Nucleus accumbens (tissue), 56 donors: ENCODE data around the gene CACNG4.
"Not testable (repeated sequence)": the region's sequence is repeated elsewhere in the genome, so short reads cannot be mapped to it uniquely, and the experiment has no call there.

Experiments used
- DNase-seq, 56 donors: peaks; one replicate each; lab custom pipeline; 2025; lab: John Stamatoyannopoulos, UW

The CACNG4 gene

DNA sequence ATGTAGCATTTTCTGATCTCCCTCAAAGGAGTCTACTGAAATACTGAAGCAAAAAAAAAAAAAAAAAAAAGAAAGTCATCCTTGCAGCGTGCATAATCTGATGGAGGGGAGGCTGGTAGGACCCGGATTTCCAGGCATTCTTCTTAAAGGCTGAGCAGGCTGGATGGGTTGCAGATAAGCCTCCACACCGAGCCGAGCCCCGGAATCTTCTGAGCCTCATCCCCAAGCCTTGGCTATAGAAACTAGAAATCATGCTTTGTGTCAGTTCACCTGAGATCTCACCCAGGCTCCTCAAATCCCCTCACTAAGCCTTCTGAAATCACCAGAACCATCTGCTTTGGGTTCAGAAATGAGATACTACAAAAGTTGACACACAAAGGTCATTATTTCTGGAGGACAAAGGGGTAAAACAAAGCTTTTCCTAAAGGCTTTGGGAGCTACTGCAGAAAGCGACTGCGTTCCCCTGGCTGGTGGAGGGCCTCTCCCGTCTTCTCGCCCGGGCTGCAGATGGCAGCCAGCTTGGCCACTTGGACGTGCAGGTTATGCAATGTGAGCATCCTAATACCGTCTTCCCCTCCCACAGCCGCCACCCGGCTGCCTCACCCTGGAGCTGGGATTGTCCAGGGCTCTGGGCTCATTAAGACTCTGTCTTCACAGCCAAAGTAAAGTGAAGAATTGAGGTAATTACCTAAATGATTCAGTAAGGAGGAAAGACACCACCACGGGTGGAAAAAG, 4.7 kb upstream of the CACNG4 start:
- no peak for DNase-seq

DNA sequence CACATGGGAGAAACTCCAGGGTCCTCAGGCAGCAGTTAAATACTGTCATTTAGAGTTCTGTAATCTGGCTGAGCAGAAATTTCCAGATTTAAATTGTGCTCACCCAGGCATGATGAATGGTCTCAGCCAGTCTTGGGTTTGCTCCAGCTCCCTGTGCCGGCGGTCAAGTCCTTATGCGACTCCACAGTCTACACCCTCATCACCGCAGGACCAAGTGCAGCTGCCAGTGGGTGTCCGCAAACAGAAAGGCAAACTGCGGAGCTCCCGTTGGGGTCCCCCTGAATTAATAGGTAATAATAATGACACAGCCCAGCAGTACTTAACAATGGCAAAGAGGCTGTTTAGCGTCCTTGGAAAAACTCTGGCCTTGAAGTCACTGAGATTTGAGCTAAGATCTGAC, 3.9 kb upstream of the CACNG4 start:
- no peak for DNase-seq

DNA sequence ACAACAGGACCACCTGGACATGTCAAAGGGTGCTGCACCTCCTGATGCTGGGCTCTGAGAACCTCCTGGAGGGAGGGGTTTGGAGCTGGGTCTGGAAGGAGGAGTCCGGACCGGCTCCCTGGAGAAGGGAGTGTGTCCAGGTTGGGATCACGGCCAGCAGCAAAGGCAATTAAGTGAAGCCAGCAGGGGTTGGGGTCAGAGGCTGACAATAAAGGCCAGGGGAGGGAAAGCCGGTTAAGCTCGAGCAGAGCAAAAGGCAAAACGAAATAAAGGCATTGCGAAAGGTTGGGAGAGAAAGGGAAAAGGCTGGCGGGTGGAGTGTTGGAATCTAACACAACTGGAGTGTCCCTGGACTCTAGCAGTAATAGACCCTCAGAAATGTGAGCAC, 992 bp upstream of the CACNG4 start:
- DNase-seq: no peak

DNA sequence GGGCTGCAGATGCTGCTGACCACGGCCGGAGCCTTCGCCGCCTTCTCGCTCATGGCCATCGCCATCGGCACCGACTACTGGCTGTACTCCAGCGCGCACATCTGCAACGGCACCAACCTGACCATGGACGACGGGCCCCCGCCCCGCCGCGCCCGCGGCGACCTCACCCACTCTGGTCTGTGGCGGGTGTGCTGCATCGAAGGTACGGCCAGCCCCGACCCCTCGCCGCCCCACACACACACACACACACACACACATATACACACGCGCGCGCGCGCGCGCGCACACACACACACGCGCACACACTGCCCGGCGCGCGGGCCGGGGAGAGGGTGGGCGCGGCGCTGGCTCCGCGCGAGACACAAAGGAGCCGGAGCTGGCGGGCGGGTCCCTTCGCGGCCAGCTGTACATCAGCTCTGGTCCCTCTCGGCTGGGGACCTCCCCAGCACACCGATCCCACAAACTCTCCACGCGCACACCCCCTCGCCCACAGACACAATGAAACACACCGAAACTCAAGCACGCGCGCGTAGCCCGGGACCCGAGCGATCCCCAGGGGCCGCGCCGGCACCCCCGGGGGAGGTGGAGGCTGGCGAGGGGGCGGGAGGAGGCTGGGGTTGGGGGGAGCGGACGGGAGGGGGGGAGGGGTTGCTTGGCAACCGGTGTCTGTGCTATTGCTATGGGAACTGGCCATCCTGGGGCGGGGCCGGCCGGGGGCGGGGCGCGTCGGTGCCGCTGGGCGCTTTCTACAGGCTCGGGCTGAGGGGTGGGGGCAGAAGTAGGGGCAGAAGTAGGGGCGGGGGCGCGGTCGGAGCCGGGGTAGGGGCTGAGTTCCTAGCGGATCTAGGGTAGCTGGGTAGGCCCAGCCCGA, 658 bp downstream of the CACNG4 start:
- peak in 33 of 56 donors; percentile 15 to 80 (median 38) for DNase-seq

DNA sequence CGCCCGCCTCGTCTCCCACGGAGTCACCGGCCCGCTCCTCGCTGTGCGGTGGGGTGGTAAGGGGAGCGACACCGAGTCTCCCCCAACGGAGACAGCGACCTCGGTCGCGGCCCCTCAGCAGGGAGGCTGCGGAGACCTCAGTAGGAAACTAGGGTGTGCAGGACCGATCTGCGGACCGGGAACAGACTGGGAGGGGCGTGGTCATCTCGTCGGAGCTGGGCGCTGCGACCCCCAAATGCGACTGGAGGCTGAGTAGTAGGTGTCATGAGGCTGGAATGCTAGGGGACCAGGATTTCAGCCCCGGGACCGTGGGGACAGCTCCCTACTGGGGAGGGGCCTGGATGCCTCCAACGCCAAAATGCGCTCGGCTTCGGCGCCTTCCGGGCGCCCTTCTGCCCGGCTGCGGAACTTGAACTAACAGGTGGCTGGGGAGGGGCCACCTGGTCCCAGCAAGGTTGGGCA, 1.3 kb downstream of the CACNG4 start:
- no peak for DNase-seq

DNA sequence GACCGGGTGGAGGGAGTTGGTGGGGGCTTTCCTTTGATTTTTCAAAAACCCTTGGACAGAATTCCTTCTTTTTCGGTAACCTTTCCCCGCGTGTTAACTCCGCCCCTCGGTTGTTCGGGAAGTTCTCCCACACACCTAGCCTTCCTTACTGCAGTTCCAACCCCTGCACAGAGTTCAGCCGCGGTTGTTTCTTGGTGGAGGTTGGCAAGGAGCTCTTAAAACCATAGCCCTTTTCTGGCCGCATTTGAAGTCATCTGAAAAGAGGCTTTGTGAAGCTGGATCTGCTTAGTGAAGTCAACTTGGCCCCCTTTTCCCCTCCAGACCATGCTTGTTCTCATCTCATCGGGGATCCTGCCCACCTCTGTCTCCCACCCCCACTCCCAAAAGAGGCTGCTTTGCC, 1.8 kb downstream of the CACNG4 start:
- DNase-seq: peak in 6 of 56 donors; percentile 22 to 53 (median 25)

DNA sequence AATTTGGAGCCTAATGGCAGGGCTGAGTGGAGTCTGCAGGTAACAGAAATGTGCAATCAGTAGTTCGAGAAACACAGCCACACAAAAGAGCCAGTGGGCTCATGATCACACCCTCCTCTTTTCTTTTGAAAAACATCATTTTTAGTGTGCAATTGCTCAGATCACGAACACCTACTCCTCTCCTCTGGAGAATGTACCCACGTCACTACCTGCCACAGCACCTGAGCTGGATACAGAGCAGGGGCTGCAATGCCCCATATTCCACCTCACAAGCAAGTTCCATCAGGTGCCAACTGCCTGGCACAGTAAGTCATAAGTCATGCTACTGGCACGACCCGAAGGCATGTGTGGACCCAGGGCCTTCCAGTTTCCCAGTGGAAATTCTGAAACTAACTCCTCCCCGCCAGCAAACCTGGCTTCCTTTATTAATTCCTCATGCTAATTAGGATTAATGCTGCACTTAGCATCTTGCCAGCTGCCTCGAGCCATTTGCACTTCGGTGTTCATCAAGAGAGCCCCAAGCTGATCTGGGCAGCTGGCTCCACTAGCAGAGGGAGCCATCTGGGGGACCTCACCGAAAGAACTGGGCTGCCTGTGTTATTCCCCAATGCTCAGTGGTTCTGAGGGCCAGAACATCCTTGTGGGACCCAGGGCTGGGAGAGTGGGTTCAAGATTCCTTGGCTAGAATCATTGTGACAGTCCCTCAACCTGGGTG, 2.4 kb downstream of the CACNG4 start:
- peak in 26 of 56 donors; percentile 7 to 66 (median 39) for DNase-seq

DNA sequence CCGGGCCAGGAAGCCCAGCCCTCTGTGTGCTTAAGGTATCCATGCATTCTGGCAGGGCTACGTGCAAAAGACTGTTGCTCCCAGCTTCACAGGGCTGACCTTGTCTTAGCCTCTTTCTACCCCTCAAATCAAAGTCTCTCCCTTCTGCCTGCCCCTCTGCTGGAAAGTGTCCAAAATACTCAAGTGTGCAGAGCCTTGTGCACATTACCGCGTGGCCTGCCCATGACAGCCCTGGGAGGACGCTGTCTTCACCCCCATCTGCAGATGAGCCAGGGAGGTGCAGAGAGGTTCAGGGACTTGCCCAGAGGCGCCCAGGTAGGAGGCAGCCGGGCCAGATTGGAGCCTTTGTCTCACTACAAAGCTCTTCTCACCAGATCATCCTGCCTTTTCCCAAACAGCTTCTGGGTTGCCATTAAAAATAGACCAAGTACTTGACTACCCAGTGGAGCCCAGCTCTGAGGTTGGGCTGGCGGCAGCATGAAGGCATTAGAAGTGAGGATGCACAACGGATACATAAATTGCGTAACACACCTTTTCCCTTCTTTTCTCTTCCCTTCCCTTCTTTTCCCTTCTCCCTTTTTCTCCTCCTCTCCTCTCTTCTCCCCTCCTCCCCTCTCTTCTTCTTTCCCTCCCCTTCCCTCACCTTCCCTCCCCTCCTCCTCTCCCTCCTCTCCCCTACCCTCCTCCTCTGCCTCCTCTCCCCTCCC, 3.5 kb downstream of the CACNG4 start:
- no peak for DNase-seq

DNA sequence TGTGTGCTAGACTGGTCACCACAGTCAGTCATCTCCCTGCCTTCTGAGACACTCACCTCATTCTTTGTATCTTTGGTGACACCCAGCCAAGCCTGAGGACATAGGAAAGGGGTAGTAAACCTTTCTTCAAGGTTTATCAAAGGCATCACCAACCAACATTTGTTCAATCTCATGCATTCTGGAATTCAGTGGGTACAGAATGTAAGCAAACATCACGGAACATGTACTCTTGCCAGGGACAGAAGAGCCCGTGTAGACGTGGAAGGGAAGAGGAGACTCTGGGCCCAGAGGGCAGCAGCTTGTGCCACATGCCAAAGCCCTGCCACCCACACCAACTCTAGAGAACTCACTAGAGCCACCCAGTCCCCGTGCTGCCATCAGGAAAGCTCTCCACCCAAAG, 4.4 kb downstream of the CACNG4 start:
- DNase-seq: no peak

DNA sequence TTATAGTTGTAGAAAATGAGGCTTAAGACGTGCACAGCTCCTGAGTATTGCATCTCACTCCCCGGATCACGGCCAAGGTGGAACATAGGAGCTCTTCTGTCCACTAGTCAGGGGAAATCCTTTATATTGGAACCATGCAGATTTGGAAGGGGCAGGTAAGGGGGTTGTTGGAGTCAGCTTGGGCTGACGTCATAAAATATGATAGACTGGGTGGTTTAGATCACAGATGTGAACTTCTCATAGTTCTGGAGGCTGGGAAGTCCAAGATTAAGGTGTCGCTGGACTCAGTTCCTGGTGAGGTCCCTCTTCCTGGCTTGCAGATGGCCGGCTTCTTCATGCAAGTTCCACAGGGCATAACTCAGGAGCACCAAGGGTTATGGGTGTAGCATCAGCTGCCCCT, 5.6 kb downstream of the CACNG4 start:
- no peak for DNase-seq

DNA sequence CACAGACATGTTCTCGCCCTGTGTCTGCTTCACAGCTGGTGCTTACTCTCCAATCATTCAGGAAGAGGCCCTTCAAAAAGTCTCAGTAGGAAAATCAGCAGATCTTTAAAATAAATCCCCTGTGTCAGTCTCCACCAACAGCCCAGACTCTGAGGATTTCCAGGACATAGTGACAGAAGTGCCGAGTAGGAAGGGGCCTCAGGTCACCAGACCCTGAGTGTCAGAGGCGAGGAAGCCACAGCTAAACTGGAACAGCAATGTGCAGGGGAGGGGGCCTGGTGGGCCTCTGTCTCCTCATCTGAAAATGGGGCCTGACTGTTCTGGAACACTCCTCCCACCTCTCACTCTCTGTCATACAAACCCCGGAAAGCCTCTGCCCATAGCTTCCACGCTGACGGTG, 6.3 kb downstream of the CACNG4 start:
- no peak for DNase-seq

DNA sequence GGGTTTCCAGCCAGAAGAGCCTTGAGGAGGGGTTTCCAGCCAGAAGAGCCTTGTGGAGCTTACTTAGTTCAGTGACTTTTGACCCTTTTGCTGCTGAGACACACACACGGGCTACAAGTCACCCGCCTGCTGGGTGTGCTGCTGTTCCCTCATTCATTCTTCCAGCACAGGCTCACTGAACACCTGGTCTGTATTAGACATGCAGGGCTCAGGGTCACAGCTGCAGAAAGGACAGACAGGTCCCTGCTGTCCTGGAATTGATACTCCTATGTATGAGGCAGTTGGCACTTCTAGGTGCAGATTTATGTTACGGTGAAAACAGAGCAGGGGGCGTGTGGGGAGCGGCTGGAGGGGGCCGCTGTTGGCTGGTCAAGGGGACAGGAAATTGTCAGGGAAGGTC, 6.8 kb downstream of the CACNG4 start:
- no peak for DNase-seq

DNA sequence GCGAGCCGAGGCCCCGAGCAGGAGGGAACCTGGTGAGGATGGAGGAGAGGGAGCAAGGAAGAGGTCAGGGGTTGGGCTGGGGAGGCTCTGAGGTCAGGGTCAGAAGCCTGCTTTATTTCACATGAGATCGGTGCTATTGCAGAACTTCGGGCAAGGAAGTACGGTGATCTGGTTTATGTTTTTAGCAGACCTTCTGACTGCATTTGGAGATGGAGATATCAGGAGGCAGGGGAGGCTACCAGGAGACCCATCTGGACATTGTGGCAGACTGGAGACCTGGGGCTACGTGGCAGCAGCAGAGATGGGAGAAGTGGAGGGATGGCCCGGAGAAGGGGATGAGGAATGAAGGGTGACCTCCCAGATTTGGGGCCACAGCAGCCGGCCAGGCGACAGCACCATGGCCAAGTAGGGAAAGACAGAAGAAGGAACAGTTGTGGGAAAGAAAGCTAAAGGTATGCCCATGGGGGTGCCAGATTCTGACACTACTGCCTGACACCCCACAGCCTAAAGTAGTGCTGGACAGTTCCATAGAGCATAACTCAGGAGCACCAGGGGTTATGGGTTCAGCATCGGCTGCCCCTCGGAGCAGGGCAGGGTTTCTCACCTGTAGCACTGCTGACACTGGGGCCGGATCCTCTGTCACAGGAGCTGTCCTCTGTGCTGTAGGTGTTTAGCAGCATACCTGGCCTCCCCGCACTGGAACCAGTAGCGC, 7.4 kb downstream of the CACNG4 start:
- DNase-seq: no peak

DNA sequence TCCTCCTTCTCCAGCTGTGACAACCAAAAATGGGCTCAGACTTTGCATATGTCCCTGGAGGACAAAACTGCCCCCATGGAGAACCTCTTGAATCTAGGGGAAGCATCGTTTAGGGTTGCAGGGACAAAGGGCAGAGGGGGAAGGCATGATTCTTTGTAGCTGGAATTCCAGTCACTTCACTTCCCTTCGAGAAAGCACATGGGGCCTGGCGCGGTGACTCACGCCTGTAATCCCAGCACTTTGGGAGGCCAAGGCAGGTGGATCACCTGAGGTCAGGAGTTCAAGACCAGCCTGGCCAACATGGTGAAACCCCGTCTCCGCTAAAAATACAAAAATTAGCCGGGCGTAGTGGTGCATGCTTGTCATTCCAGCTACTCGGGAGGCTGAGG, 7.9 kb downstream of the CACNG4 start:
- not testable (repeated sequence) for DNase-seq

DNA sequence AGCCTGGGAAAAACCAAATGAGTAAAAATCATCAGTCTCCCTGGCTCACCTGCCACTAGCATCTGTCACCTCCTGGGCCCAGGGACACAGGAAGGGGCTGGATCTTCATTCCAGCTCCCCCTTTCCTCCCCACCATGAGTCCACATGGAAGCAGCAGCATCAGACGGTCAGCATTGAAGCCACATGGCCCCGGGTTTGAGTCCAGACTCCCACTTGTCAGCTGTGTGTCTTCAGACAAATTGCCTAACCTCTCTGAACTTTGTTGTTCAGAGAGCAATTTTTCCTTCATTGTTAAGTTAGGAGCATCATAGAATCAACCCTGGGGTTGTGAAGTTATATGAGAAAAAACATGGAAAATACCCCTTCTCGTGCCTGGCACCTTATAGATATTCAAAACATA, 10.7 kb downstream of the CACNG4 start:
- no peak for DNase-seq

DNA sequence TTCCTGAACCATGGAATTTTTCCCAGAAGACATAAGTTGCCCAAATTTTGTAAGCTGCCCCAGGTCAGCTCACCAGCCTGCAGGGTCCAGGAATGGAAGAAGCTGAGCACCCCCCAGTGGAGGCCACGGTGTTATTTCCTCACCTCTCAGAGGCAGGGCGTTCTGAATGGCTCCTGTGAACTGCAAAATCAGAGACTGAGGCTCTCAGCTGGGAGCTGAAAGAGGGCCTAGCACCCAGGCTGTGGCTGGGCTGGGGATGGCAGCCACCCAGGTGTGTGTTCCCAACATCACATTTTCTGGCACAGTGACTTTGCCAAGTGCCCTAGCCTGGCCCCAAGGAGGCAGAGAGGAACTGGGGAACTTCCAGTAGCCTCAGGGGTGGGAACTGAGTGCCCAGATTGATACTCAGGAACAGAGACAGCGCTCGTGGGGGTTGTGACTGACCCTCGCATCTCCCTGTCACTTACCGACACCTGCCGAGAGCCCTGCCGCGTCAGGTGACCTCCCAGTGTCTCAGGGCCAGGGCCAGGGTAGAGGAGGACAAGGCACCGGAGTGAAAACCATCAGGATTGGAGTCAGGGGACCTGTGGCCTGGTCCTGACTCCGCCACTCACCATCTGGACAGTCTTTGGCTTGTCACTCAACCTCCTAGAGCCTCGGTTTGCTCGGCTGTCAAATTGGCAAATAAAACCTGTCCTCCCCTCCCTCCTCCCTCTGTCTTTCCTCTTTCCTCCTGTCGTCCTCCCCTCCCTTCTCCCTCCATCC, 11.3 kb downstream of the CACNG4 start:
- peak in 1 of 56 donors; percentile 18 for DNase-seq

DNA sequence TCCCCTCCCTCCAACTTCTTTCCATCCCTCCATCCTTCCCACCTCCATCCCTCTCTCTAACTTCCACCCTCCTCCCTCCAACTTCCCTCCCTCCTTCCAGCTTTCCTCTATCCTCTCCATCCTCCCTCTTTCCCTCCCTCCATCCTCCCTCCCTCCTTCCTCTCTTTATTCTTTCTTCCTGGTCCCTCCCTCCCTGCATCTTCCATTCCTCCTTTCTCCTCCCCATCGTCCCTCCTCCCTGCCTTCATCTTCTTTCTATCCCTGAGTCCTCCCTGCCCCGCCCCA, 11.8 kb downstream of the CACNG4 start:
- DNase-seq: no peak

DNA sequence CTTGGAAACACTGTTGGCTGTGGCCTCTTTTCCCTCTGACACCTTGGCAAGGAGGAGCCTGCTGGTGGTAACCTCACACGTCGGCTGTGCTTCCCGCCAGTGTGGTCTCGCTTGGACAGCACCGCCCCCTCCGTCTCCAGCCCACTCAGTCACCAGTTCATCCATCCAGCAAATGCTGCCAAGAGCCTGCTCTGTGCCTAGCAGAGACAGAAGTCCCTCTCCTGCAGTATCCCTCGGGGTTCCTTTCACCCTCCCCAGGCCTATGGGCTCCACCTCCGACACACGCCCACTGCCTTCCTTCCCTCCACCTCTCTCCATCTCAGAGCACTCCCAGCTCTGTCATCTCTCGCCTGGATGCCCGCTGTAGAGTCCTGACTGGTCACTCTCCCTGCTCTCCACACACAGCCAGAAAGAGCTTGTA, 12.3 kb downstream of the CACNG4 start:
- DNase-seq: peak in 1 of 56 donors; percentile 5

DNA sequence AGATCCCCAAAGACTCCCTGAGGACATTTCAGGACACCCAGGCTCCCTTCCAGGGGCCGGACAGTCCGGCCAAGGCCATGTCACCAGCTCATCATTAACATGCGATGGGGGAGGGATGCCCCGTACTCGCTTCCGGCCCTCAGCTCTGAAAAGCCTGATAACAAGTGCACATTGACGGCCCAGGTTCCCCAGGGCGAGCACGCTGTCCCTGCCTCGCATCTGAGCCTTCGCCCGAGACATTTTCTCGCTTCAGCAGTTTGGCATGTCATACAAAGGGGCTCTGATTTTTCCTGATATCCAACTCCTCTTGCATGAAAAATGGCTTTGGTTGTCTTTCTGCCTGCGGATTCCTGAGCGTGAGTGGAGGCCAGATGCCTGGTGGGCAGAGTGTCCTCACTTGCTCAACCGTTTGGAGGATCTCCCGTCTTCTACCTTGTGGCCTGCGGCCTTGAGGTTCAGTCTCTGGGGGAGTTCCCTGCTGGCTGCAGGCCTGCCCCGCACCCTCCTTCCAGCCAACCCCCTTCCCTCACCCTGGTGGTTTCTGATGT, 14.1 kb downstream of the CACNG4 start:
- peak in 14 of 56 donors; percentile 3 to 47 (median 14) for DNase-seq
